RWPE1 (cell line): Measurements from ENCODE around the gene KCNJ15.
"Not testable (repeated sequence)": the region's sequence is repeated elsewhere in the genome, so short reads cannot be mapped to it uniquely, and the experiment has no call there.

ENCODE experiments used
- CTCF ChIA-PET: fragments of 350-600 bp; sonication (Branson Sonifier 250); formaldehyde crosslinking; extraction: SDS; loops from one replicate; lab custom pipeline; 2021; lab: Yijun Ruan, JAX
- POLR2A ChIA-PET: fragments of 400-600 bp; formaldehyde crosslinking; extraction: SDS; loops from one replicate; lab custom pipeline; 2020; ENCODE audit warnings: antibody characterized with exemption; ENCODE audit not compliant: low non-redundant PET; lab: Yijun Ruan, JAX
- DNase-seq: peaks from one replicate; pipeline ENCODE4 v3.0.0; 2012; ENCODE audit warnings: low spot score
- H3K27ac ChIP-seq: fragments of 450-650 bp; 2 replicates; pipeline ENCODE4 v1.5.1; 2017
- CTCF ChIP-seq: fragments of 450-650 bp; conservative IDR thresholded peaks from 2 replicates; pipeline ENCODE4 v1.5.1; 2017; ENCODE audit warnings: low read depth, mild to moderate bottlenecking

Gene KCNJ15

GRCh38 chr21:38242061-38242460 is 14.7 kb upstream of the KCNJ15 start:
- ChIA-PET POLR2A (no interaction called here), CTCF (no interaction called here)
- peak overlapping the region; percentile 84 for H3K27ac ChIP-seq
- no peak for DNase-seq
- no peak for TF ChIP-seq CTCF

GRCh38 chr21:38243732-38244406 is 12.9 kb upstream of the KCNJ15 start:
- CTCF ChIA-PET: interaction anchor here (0.6 kb wide), 2 partner anchors 18 to 533 kb away, joined by 3 to 4 read pairs; no protein-coding TSS in a partner anchor
- POLR2A ChIA-PET: no interaction called here
- DNase-seq: no peak
- no peak overlapping the region for H3K27ac ChIP-seq
- no peak for TF ChIP-seq CTCF

GRCh38 chr21:38244407-38244787 is 12.4 kb upstream of the KCNJ15 start:
- peak overlapping the region; percentile 72; the same call in 1 of the 2 replicates for H3K27ac ChIP-seq
- no peak for DNase-seq
- POLR2A ChIA-PET: no interaction called here
- no peak for TF ChIP-seq CTCF
- CTCF ChIA-PET: no interaction called here

GRCh38 chr21:38244885-38245869 is 11.6 kb upstream of the KCNJ15 start:
- DNase-seq: peak; percentile 73
- H3K27ac ChIP-seq: peak overlapping the region; percentile 72
- no peak for TF ChIP-seq CTCF
- ChIA-PET CTCF (no interaction called here), POLR2A (no interaction called here)

GRCh38 chr21:38246511-38246910 is 10.3 kb upstream of the KCNJ15 start:
- ChIA-PET CTCF (interaction anchor here (0.6 kb wide), 1 partner anchor 106 kb away, joined by 3 read pairs; no protein-coding TSS in a partner anchor), POLR2A (no interaction called here)
- TF ChIP-seq CTCF: no peak
- no peak overlapping the region for H3K27ac ChIP-seq
- DNase-seq: no peak

GRCh38 chr21:38247054-38247453 is 9.7 kb upstream of the KCNJ15 start:
- POLR2A ChIA-PET, DNase-seq: not testable (repeated sequence)
- CTCF ChIA-PET: interaction anchor here (0.6 kb wide), 1 partner anchor 106 kb away, joined by 3 read pairs; no protein-coding TSS in a partner anchor

More at GRCh38 chr21:38247054-38247453, 9.7 kb upstream of the KCNJ15 start:
- H3K27ac ChIP-seq: not testable (repeated sequence)
